ENCODE results near the gene SHCBP1. TPM values are rescaled to one million over a fixed set of nuclear protein-coding genes. Genes with fewer than 3 reads are reported as not detected.
A peak's percentile ranks its signal among the peaks of the same experiment; 100 is the strongest.

The SHCBP1 gene
- total and polyA plus RNA-seq, 9 of the 15 experiments (the other 6 are each of a cell fraction or from before 2014, with no cell fraction given) = 6.2 to 29.6 (median 19.7) TPM

DNA sequence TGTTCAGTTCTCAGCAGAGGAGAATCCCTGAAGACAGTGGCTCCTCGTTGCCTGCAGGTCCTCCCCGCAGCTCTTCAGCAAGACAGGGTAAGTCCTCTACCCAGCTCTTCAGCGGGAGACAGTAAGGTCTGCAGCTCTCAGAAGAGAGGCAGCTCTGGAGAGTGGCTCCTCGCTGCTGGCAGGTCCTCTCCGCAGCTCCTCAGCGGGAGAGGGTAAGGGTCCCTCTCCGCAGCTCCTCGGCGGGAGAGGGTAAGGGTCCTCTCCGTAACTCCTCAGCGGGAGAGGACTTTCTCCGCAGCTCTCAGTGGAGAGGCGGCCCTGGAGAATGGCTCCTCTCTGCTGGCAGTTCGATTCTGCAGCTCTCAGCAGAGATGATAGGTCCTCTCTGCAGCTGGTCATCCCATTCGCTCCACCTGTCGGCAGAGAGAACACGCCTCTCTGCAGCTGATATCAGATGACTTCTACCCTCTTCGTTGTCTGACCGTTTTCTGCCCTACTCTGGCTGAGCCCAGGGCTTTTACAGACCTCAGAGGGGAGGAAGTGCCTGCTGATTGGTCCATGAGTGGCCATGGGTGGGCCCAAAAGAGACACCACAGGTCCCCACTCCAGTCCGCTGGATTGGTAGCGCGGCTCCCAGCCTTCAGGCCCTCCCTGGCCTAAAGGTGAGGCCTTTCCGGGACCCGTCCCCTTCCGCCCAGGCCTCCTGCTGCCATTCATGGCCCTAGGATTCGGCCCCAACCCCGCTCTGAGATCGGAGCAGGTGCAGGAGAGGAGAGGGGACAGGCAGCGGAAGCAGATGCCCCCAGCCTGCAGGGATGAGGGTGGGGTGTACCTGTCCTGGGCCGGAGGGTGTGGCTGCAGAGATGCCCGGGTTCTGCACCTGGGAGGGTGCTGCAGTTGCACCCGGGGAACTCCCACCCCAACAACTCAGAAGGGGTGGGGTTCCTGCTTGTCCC, 11.9 kb upstream of the SHCBP1 start (continued):
- TF ChIP-seq, protein P1, sequence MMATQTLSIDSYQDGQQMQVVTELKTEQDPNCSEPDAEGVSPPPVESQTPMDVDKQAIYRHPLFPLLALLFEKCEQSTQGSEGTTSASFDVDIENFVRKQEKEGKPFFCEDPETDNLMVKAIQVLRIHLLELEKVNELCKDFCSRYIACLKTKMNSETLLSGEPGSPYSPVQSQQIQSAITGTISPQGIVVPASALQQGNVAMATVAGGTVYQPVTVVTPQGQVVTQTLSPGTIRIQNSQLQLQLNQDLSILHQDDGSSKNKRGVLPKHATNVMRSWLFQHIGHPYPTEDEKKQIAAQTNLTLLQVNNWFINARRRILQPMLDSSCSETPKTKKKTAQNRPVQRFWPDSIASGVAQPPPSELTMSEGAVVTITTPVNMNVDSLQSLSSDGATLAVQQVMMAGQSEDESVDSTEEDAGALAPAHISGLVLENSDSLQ (IDR thresholded peaks at IDR 0.05) = 0 out of 2 replicates have a peak, but pooled peaks have one; percentile 6
- peak; percentile 90 for TF ChIP-seq HINFP (tag; conservative IDR thresholded peaks at IDR 0.05; ENCODE audit: low read depth)
- TF ChIP-seq FOXJ2 (tag; IDR thresholded peaks at IDR 0.05) = no peak
- TF ChIP-seq TSHZ1 (CRISPR knock-in tag; IDR thresholded peaks at IDR 0.05) = no peak

Data from K562 (cell line).